Measurements from ENCODE around the gene SCRG1.

The SCRG1 gene

GRCh38 chr4:173398779-173399415 is at the start of gene SCRG1:
Gene SCRG1, minus strand, starts transcription at chr4:173399116. Its CDS starts 7,702 bp downstream, at chr4:173391414.
- DNase-seq (ENCODE audit: low read depth in 2 of 2) = no peak

GRCh38 chr4:173448103-173448502 is 49.2 kb upstream of the SCRG1 start:
- DNase-seq (ENCODE audit: low read depth in 2 of 2) = no peak

- DNase-seq (ENCODE audit: low read depth in 2 of 2) = no peak
Measured at GRCh38 chr4:173446416-173446815, 47.5 kb upstream of the SCRG1 start.

DNA sequence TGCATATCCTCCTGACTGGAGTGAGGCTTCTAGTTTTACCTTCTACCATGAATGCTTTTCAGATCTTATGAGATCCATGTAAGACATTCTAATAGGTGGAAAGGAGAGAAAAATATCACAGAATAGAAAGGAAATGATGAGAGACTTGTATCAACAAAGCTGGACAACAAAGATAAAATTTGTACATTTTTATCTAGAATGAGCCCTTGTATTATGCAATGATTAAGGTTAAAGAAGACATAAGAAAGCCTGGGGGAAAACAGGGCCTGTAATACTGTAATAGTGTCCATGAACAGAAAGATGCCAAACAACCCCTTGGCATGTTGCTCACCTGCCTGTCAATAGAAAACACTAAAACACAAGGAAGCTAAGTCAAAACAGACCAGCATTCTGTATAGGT is 44.2 kb upstream of the SCRG1 start:
- no peak for DNase-seq (ENCODE audit: low read depth in 2 of 2)

GRCh38 chr4:173442223-173442932 is 43.5 kb upstream of the SCRG1 start:
- DNase-seq (ENCODE audit: low read depth in 2 of 2) = no peak

GRCh38 chr4:173440888-173441287 is 42.0 kb upstream of the SCRG1 start:
- DNase-seq (ENCODE audit: low read depth in 2 of 2) = no peak

DNA sequence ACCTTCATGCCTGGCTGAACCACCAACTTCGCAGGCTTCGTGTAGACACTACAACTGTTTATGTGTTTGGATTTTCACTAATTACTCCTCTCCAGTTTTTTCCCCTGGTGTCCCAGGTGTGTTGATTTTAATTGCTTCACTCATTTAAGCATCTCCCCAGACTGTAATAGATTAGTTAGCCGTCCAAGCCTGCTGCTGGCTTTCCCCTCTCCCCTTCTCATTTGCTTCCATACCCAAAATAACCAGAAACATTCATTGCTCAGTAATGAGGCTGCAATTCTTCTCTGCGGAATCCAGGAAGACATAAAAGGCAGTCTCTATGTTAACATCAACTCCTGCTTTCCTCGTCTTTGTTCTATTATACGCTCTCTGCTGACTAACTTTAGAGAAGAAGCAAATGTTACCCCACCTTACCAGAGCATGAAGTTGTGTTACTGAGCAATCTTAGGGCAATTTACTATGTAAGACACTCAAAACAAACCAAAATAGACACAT is 37.9 kb upstream of the SCRG1 start:
- no peak for DNase-seq (ENCODE audit: low read depth in 2 of 2)

GRCh38 chr4:173436149-173436579 is 37.2 kb upstream of the SCRG1 start:
- DNase-seq (ENCODE audit: low read depth in 2 of 2) = no peak

GRCh38 chr4:173434231-173434630 is 35.3 kb upstream of the SCRG1 start:
- no peak for DNase-seq (ENCODE audit: low read depth in 2 of 2)

DNA sequence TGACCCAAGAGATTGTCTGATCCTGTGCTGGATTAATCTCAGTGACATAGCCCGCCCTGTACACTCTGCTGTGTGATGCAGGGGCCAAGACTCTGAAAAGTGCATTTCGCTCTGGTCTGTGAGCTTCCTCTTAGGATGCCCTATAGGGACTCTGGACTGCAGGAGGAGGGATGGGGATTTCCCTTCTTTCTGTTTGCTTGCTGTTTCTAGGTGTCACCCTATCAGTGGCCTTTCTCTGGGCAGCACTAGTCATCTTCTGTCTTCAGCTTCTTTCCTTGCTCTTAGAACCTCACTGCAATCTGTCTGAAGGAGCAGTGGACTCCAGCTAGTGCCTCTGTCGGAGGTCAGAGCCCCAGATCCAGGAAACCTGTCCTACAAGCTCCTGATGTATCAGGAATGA is 34.5 kb upstream of the SCRG1 start:
- DNase-seq (ENCODE audit: low read depth in 2 of 2) = no peak

GRCh38 chr4:173432430-173432829 is 33.5 kb upstream of the SCRG1 start:
- DNase-seq (ENCODE audit: low read depth in 2 of 2) = no peak

DNA sequence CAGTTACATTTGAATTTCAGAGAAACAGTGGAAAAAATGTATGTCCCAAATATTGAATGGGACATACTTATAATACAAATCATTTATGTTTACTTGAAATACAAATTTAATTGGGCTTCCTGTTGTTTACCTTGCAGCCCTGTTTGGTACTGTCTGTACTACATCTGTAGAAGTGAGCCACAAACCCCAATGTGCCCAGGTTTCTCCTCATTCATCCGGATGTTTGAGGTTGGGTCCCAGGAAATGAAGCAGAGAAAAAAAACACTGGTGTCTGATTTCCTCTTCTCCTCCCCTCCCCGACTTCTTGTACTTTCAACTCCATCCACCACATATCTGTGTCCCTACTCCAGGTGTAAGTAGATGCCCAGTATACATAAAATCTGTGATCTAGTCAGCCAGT is 27.1 kb upstream of the SCRG1 start:
- no peak for DNase-seq (ENCODE audit: low read depth in 2 of 2)

GRCh38 chr4:173424899-173425805 is 26.2 kb upstream of the SCRG1 start:
- DNase-seq (ENCODE audit: low read depth in 2 of 2) = no peak

GRCh38 chr4:173420801-173421200 is 21.9 kb upstream of the SCRG1 start:
- no peak for DNase-seq (ENCODE audit: low read depth in 2 of 2)

- no peak for DNase-seq (ENCODE audit: low read depth in 2 of 2)
Measured at GRCh38 chr4:173420324-173420752, 21.4 kb upstream of the SCRG1 start.

DNA sequence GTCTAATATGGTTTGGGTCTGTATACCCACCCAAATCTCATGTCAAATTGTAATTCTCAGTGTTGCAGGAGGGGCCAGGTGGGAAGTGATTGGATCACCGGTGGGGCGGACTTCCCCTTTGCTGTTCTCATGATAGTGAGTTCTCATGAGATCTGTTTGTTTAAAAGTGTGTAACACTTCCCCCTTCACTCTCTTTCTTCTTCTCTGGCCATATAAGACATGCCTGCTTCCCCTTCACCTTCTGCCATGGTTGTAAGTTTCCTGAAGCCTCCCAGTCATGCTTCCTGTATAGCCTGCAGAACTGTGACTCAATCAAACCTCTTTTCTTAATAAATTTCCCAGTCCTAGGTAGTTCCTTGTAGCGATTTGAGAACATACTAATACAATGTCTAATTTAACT is 19.7 kb upstream of the SCRG1 start:
- DNase-seq (ENCODE audit: low read depth in 2 of 2) = no peak

GRCh38 chr4:173417833-173418232 is 18.9 kb upstream of the SCRG1 start:
- no peak for DNase-seq (ENCODE audit: low read depth in 2 of 2)

- no peak for DNase-seq (ENCODE audit: low read depth in 2 of 2)
Measured at GRCh38 chr4:173415885-173416653, 17.2 kb upstream of the SCRG1 start.

DNA sequence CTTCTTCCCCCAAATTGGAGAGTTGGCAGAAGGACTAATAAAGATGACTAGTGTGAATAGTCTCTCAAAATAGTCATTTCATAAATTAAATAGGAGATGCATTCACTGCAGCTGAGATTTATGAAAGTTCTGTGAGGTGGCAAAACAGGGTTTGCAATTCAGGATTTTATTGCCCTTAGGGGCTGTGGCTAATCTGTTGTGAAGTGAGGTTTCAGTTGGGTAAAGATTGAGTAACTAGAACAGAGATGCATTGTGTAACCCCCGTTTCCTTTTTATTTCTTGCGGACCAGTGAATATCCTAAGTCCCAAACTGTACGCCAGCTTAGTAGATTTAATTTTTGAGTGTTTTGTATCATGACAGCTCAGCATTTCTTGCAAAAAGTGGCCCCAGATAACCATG is 16.2 kb upstream of the SCRG1 start:
- no peak for DNase-seq (ENCODE audit: low read depth in 2 of 2)

- no peak for DNase-seq (ENCODE audit: low read depth in 2 of 2)
Measured at GRCh38 chr4:173414456-173414855, 15.5 kb upstream of the SCRG1 start.

GRCh38 chr4:173413036-173413435 is 14.1 kb upstream of the SCRG1 start:
- no peak for DNase-seq (ENCODE audit: low read depth in 2 of 2)
